ENCODE measurements around the gene METRN. TPM values are rescaled to one million over a fixed set of nuclear protein-coding genes. Genes with fewer than 3 reads are reported as not detected.

METRN gene
- total RNA-seq, 4 donors from 2014 or later: 4.0 to 33.8 (median 8.9) TPM

GRCh38 chr16:734208-734980, 19.5 kb downstream of the METRN start:
- no peak for TF ChIP-seq POLR2A (IDR thresholded peaks at IDR 0.05)
- TF ChIP-seq, protein P1, sequence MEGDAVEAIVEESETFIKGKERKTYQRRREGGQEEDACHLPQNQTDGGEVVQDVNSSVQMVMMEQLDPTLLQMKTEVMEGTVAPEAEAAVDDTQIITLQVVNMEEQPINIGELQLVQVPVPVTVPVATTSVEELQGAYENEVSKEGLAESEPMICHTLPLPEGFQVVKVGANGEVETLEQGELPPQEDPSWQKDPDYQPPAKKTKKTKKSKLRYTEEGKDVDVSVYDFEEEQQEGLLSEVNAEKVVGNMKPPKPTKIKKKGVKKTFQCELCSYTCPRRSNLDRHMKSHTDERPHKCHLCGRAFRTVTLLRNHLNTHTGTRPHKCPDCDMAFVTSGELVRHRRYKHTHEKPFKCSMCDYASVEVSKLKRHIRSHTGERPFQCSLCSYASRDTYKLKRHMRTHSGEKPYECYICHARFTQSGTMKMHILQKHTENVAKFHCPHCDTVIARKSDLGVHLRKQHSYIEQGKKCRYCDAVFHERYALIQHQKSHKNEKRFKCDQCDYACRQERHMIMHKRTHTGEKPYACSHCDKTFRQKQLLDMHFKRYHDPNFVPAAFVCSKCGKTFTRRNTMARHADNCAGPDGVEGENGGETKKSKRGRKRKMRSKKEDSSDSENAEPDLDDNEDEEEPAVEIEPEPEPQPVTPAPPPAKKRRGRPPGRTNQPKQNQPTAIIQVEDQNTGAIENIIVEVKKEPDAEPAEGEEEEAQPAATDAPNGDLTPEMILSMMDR (IDR thresholded peaks at IDR 0.05): no peak
- H3K9me3 ChIP-seq: no peaks in the 10 kb centered on the region
- no peaks in the 10 kb centered on the region for H3K27me3 ChIP-seq
- no peak for DNase-seq
- peaks cover 0 to 2% (median 0%) of the 10 kb centered on the region in 4 donors for H3K4me1 ChIP-seq
- peaks cover 0 to 69% (median 0%) of the 10 kb centered on the region in 3 donors for H3K36me3 ChIP-seq
- H3K4me3 ChIP-seq: no peak overlapping the region
- H3K27ac ChIP-seq: no peak overlapping the region

DNA sequence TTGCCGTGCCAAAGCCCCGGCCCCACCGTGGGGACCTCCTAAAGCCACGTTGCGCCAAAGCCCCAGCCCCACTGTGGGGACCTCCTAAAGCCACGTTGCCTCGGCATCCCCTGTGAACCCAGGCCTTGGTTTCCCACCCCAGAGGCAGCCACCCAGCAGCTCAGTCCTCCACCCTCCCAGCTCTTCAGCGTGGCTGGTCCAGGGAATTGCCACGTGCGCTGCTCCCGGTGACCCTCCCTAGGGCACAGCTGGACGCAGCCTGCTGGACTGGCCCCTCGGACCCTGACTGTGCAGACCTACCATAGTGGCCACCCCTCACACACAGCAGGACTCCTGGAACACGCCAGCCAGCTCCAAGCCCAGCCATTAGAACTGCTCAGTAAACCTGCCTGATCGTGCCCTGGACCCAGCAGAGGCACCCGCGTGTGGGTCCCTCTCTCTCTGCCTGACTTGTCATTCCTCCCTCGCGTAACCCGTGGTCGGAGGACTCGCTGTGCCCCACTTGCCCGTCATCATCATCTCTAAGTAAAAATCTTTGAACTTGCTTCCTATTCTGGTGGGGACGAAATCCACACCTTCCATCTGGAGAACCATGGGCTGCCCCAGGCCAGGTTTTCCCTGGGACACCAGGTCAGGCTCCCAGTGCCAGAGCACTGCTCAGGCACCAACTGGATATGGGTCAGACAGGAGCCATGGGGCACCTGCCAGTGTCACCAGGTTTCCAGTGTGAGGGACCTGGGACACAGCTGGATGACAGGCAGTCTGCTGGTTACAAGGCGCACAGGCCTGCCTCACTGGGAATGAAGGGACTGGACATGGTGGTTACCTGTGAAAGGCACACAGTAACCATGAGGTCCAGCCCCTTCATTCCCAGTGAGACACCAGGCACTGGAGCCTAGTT, 20.3 kb downstream of the METRN start:
- TF ChIP-seq, protein P1 (IDR thresholded peaks at IDR 0.05): no peak
- TF ChIP-seq POLR2A (IDR thresholded peaks at IDR 0.05): no peak
- Histone ChIP-seq H3K9me3 (no peaks in the 10 kb centered on the region), H3K4me3 (no peak overlapping the region), H3K27ac (peak overlapping the region in 1 of 4 donors; percentile 90), H3K36me3 (peaks cover 0 to 69% (median 0%) of the 10 kb centered on the region in 3 donors), H3K4me1 (peaks cover 0 to 10% (median 4%) of the 10 kb centered on the region in 4 donors), H3K27me3 (no peaks in the 10 kb centered on the region)
- no peak for DNase-seq

DNA sequence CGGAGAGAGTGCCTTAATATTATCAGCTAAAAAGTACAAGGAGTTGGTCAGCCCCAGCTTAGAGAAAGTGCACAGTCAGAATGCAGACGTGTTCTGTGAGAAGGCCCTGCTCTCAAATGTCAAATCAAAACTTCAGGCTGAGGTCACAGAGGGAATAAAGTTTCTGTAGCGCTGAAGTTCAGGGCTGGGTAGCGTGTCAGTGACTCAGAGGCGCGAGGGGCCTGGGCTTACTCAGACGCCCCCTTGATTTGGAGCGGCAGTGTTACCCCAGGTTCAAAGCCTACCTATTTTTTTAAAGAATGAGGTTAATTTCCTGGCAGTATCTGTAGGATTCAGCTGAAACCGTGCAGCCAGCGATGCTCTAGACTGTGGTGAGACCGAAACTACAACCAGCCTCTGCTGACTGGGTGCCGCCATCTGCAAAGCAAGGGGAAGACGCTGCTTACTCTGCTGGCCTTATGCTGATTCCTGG, 21.1 kb downstream of the METRN start:
- peaks cover 0 to 12% (median 6%) of the 10 kb centered on the region in 4 donors for H3K4me1 ChIP-seq
- DNase-seq: no peak
- no peaks in the 10 kb centered on the region for H3K27me3 ChIP-seq
- no peaks in the 10 kb centered on the region for H3K9me3 ChIP-seq
- TF ChIP-seq, protein P1 (IDR thresholded peaks at IDR 0.05): no peak
- TF ChIP-seq POLR2A (IDR thresholded peaks at IDR 0.05): no peak
- peaks cover 0 to 69% (median 0%) of the 10 kb centered on the region in 3 donors for H3K36me3 ChIP-seq
- H3K27ac ChIP-seq: peak overlapping the region in 2 of 4 donors; percentile 77 to 90
- H3K4me3 ChIP-seq: no peak overlapping the region

- TF ChIP-seq, protein P1 (IDR thresholded peaks at IDR 0.05): no peak
- TF ChIP-seq POLR2A (IDR thresholded peaks at IDR 0.05): no peak
- H3K9me3 ChIP-seq: no peaks in the 10 kb centered on the region
- peaks cover 0 to 16% (median 9%) of the 10 kb centered on the region in 4 donors for H3K4me1 ChIP-seq
- H3K36me3 ChIP-seq: peaks cover 0 to 66% (median 0%) of the 10 kb centered on the region in 3 donors
- peak overlapping the region in 2 of 4 donors; percentile 77 to 90 for H3K27ac ChIP-seq
- H3K4me3 ChIP-seq: peak overlapping the region in 1 of 4 donors; percentile 9
- no peaks in the 10 kb centered on the region for H3K27me3 ChIP-seq
- DNase-seq: no peak
Observed at GRCh38 chr16:736936-737481, 22.1 kb downstream of the METRN start.

Measured in Peyer's patch (tissue), 4 donors.